Left lung (tissue), 10 donors: ENCODE measurements around the gene SLC2A1. TPM values are rescaled to one million over a fixed set of nuclear protein-coding genes. Genes with fewer than 3 reads are reported as not detected.

Source experiments
- ATAC-seq: fragments of 200-7000 bp; cut with Tn5 transposase; one replicate; pipeline ENCODE4 v1.9.1; 2020; ENCODE audit warnings: moderate library complexity
- DNase-seq, 4 donors: peaks; one replicate each; pipeline ENCODE4 v3.0.0-alpha.2; 2013 to 2020
- H3K27ac ChIP-seq, 2 donors: fragments of 200-600 bp; sonication (generic) in 1 of 2; one replicate each; pipeline versions ENCODE4 v1.5.0 to v1.8.0; 2020 to 2021
- H3K27me3 ChIP-seq, 2 donors: fragments of 200-600 bp; sonication (generic) in 1 of 2; one replicate each; pipeline versions ENCODE4 v1.5.0 to v1.8.0; 2020 to 2021
- H3K36me3 ChIP-seq, 2 donors: fragments of 200-600 bp; sonication (generic) in 1 of 2; one replicate each; pipeline versions ENCODE4 v1.5.0 to v1.8.0; 2020 to 2021
- H3K4me1 ChIP-seq, 2 donors: fragments of 200-600 bp; one replicate each; pipeline ENCODE4 v1.8.0; 2021
- H3K4me3 ChIP-seq, 2 donors: fragments of 200-600 bp; sonication (generic) in 1 of 2; one replicate each; pipeline versions ENCODE4 v1.5.0 to v1.8.0; 2020 to 2021; ENCODE audit warnings: mild to moderate bottlenecking in 1 of 2
- H3K9me3 ChIP-seq, 2 donors: fragments of 200-600 bp; sonication (generic) in 1 of 2; one replicate each; pipeline versions ENCODE4 v1.5.0 to v1.8.0; 2020 to 2021
- CTCF ChIP-seq, 2 donors: fragments of 200-600 bp; sonication (generic) in 1 of 2; IDR thresholded peaks; one replicate each; pipeline versions ENCODE4 v1.5.0 to v1.8.0; 2021; ENCODE audit warnings: antibody characterized with exemption in 2 of 2
- intact Hi-C, 2 donors: fragments of 100-400 bp; cut with DNase I; formaldehyde crosslinking; loops; one replicate each; pipeline versions ENCODE4 v1.11.2 to v1.14.2; 2022
- polyA plus RNA-seq, 6 donors: library from polyadenylated mRNA; unstranded; fragments of 120-200 nt; gene quantifications; one replicate each; pipeline ENCODE4 v1.2.1, GENCODE V29; 2013; ENCODE audit not compliant: insufficient read length in 6 of 6
- total RNA-seq, 2 donors: library from RNA; stranded (reverse); fragmentation: NEBNext Ultra II Directional; extraction: Animal tissue kit (Norgen Biotek cat#: 25700); gene quantifications; one replicate each; pipeline ENCODE4 v1.2.1, GENCODE V29; 2021
- donor health status: DM: no; HTN: yes; CAD: no.
- donor health status: DM: no; HTN: no; CAD: no.

Gene SLC2A1
- total and polyA plus RNA-seq, 8 donors: 10.5 to 109 (median 48.0) TPM

GRCh38 chr1:42927274-42927841 is 31.3 kb downstream of the SLC2A1 start:
- no peaks in the 10 kb centered on the region for H3K27me3 ChIP-seq
- no peak overlapping the region for H3K27ac ChIP-seq
- no peaks in the 10 kb centered on the region for H3K9me3 ChIP-seq
- H3K4me3 ChIP-seq: no peak overlapping the region
- DNase-seq (no peak), ATAC-seq (no peak)
- H3K36me3 ChIP-seq: peaks cover 0 to 38% of the 10 kb centered on the region in 2 donors
- TF ChIP-seq CTCF (IDR thresholded peaks at IDR 0.05): no peak
- peaks cover 15 to 40% of the 10 kb centered on the region in 2 donors for H3K4me1 ChIP-seq
- intact Hi-C loops: no loop called here

- Histone ChIP-seq H3K27ac (no peak overlapping the region), H3K27me3 (no peaks in the 10 kb centered on the region), H3K36me3 (peaks cover 0 to 38% of the 10 kb centered on the region in 2 donors), H3K4me3 (no peak overlapping the region), H3K9me3 (no peaks in the 10 kb centered on the region), H3K4me1 (peaks cover 10 to 35% of the 10 kb centered on the region in 2 donors)
- TF ChIP-seq CTCF (IDR thresholded peaks at IDR 0.05): no peak
- DNase-seq (peak in 1 of 4 donors; percentile 68), ATAC-seq (no peak)
- intact Hi-C loops: no loop called here
These were observed 31.8 kb downstream of the SLC2A1 start for GRCh38 chr1:42926879-42927242.

- DNase-seq (no peak), ATAC-seq (no peak)
- intact Hi-C loops: no loop called here
- peaks cover 7 to 30% of the 10 kb centered on the region in 2 donors for H3K4me1 ChIP-seq
- TF ChIP-seq CTCF (IDR thresholded peaks at IDR 0.05): no peak
- H3K9me3 ChIP-seq: no peaks in the 10 kb centered on the region
- H3K27ac ChIP-seq: no peak overlapping the region
- H3K4me3 ChIP-seq: no peak overlapping the region
- no peaks in the 10 kb centered on the region for H3K27me3 ChIP-seq
- H3K36me3 ChIP-seq: peaks cover 0 to 38% of the 10 kb centered on the region in 2 donors
These were observed 32.3 kb downstream of the SLC2A1 start for GRCh38 chr1:42926235-42926878.

- H3K36me3 ChIP-seq: peaks cover 0 to 37% of the 10 kb centered on the region in 2 donors
- ATAC-seq: no peak
These were observed 33.6 kb downstream of the SLC2A1 start for GRCh38 chr1:42924851-42925760.

More at GRCh38 chr1:42924851-42925760, 33.6 kb downstream of the SLC2A1 start:
- Histone ChIP-seq H3K9me3 (no peaks in the 10 kb centered on the region), H3K27ac (peak overlapping the region; percentile 87 to 91), H3K27me3 (no peaks in the 10 kb centered on the region), H3K4me3 (peak overlapping the region; percentile 69 to 77), H3K4me1 (peaks cover 7 to 21% of the 10 kb centered on the region in 2 donors)
- no peak for DNase-seq
- intact Hi-C loops: no loop called here
- TF ChIP-seq CTCF (IDR thresholded peaks at IDR 0.05): no peak
